BLaER1 treated with 17β-estradiol and CSF1 and Interleukin-3, amounts not matched to agents 10 nM and 100 nM (cell line): Measurements from ENCODE around the gene ZNRF1.

Experiments used
- H3K27ac ChIP-seq, 11 experiments: shearing (Covaris generic); formaldehyde crosslinking; 2 replicates each; pipeline ENCODE4 v1.8.1; 2022
- H3K27me3 ChIP-seq, 11 experiments: shearing (Covaris generic); formaldehyde crosslinking; 2 replicates each; pipeline ENCODE4 v1.8.1; 2022
- H3K36me3 ChIP-seq, 11 experiments: shearing (Covaris generic); formaldehyde crosslinking; 2 replicates each; pipeline ENCODE4 v1.8.1; 2022
- H3K4me1 ChIP-seq, 10 experiments: shearing (Covaris generic); formaldehyde crosslinking; 2 replicates each; pipeline ENCODE4 v1.8.1; 2022
- H3K4me2 ChIP-seq, 11 experiments: shearing (Covaris generic); formaldehyde crosslinking; 2 replicates each; pipeline ENCODE4 v1.8.1; 2022
- H3K4me3 ChIP-seq, 10 experiments: shearing (Covaris generic); formaldehyde crosslinking; 2 replicates each; pipeline ENCODE4 v1.8.1; 2022
- H3K9ac ChIP-seq, 11 experiments: shearing (Covaris generic); formaldehyde crosslinking; 2 replicates each; pipeline ENCODE4 v1.8.1; 2022
- H3K9me3 ChIP-seq, 11 experiments: shearing (Covaris generic); formaldehyde crosslinking; replicated peaks in 1 of 11; 2 replicates each; pipeline ENCODE4 v1.8.1; 2022
- H4K20me1 ChIP-seq, 11 experiments: shearing (Covaris generic); formaldehyde crosslinking; 2 replicates each; pipeline ENCODE4 v1.8.1; 2022
- Cebpa-rat ChIP-seq, 11 experiments: shearing (Covaris generic); IDR thresholded peaks; 2 replicates each; pipeline ENCODE4 v1.8.1; 2022

The ZNRF1 gene

DNA sequence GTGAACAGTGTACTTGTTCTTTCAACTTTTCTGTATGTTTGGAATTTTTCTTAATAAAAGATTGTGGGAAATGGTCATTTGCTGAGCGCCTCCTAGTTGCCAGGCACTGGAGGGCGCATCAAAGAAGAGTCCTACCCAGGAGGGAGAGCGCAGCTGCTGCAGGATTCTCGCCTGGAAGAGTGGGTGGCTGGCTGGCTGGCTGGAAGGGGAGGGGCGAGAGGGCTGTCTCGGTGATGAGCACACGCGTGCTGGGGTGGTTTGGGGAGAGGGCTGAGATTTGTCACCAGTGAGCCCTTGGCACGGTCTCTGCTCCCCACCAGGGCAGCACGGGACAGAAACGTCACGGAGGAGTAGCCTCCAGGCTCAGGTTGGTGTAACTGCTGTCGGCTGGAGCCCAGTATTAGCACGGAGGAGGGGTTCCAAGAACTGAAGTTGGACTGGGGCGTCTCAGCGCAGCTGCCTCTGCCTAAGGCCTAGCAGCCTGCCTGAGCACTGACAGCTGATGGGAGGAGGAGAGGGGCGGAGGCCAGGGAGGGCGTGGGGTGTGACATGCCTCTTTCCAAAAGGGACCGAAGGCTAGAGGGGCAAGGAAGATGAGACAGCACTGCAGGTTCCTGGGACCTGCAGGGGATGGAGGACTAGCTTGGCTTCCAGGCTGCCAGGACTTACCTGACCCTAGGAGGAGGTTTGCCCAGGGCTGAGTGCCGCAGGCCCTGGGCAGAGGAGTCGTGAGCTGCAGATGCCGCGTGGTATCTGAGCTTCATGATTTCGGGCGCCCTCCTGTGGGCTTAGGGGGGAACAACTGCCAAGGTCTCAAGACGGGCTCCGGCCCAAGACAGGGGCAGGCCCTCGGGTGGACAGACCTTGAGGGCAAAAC lies 112.1 kb downstream of the ZNRF1 start:
- Histone ChIP-seq H3K36me3 (peaks cover 0 to 12% (median 7%) of the 10 kb centered on the region in 11 experiments; a peak in 7 of 22 replicates), H3K4me3 (peak overlapping the region; percentile 1 to 62 (median 54); a peak in 19 of 20 replicates), H4K20me1 (peaks cover 0 to 30% (median 14%) of the 10 kb centered on the region in 11 experiments; a peak in 7 of 22 replicates), H3K27ac (peak overlapping the region in 9 of 11 experiments; percentile 90 to 99 (median 96); a peak in 19 of 22 replicates), H3K4me1 (peaks cover 76 to 89% (median 80%) of the 10 kb centered on the region in 10 experiments), H3K27me3 (peaks cover 0 to 19% (median 0%) of the 10 kb centered on the region in 11 experiments; a peak in 6 of 22 replicates), H3K9ac (peak overlapping the region in 10 of 11 experiments; percentile 66 to 91 (median 86); a peak in 20 of 22 replicates), H3K4me2 (peak overlapping the region; percentile 93 to 99 (median 96)), H3K9me3 (peaks cover 0 to 6% (median 0%) of the 10 kb centered on the region in 11 experiments; a peak in 1 of 22 replicates)
- TF ChIP-seq Cebpa-rat (IDR thresholded peaks at IDR 0.05) = no peak

- H3K36me3 ChIP-seq = peaks cover 0 to 6% (median 3%) of the 10 kb centered on the region in 11 experiments; a peak in 7 of 22 replicates
- peak overlapping the region; percentile 93 to 99 (median 96) for H3K4me2 ChIP-seq
- H3K9ac ChIP-seq = peak overlapping the region; percentile 42 to 91 (median 85); a peak in 21 of 22 replicates
- TF ChIP-seq Cebpa-rat (IDR thresholded peaks at IDR 0.05) = no peak
- H3K4me1 ChIP-seq = peaks cover 70 to 83% (median 77%) of the 10 kb centered on the region in 10 experiments
- peaks cover 0 to 19% (median 0%) of the 10 kb centered on the region in 11 experiments; a peak in 6 of 22 replicates for H3K27me3 ChIP-seq
- peaks cover 0 to 7% (median 0%) of the 10 kb centered on the region in 11 experiments; a peak in 5 of 22 replicates for H3K9me3 ChIP-seq
- H3K4me3 ChIP-seq = peak overlapping the region in 3 of 10 experiments; percentile 26 to 53 (median 32); a peak in 4 of 20 replicates
- peak overlapping the region in 10 of 11 experiments; percentile 30 to 99 (median 96); a peak in 18 of 22 replicates for H3K27ac ChIP-seq
- peaks cover 0 to 30% (median 14%) of the 10 kb centered on the region in 11 experiments; a peak in 7 of 22 replicates for H4K20me1 ChIP-seq
These were observed 112.7 kb downstream of the ZNRF1 start for GRCh38 chr16:75111514-75111940.

GRCh38 chr16:75111961-75112733 lies 113.3 kb downstream of the ZNRF1 start:
- Histone ChIP-seq H3K4me1 (peaks cover 63 to 77% (median 71%) of the 10 kb centered on the region in 10 experiments), H3K4me2 (peak overlapping the region; percentile 93 to 99 (median 96)), H3K9ac (peak overlapping the region; percentile 42 to 91 (median 85); a peak in 19 of 22 replicates), H3K27me3 (peaks cover 0 to 19% (median 0%) of the 10 kb centered on the region in 11 experiments; a peak in 6 of 22 replicates), H3K36me3 (no peaks in the 10 kb centered on the region; a peak in 1 of 22 replicates), H3K9me3 (peaks cover 0 to 13% (median 0%) of the 10 kb centered on the region in 11 experiments; a peak in 5 of 22 replicates), H4K20me1 (peaks cover 0 to 30% (median 14%) of the 10 kb centered on the region in 11 experiments; a peak in 7 of 22 replicates), H3K27ac (peak overlapping the region in 10 of 11 experiments; percentile 30 to 99 (median 96); a peak in 18 of 22 replicates), H3K4me3 (peak overlapping the region in 6 of 10 experiments; percentile 25 to 32 (median 27); a peak in 10 of 20 replicates)
- TF ChIP-seq Cebpa-rat (IDR thresholded peaks at IDR 0.05) = no peak

- peak overlapping the region; percentile 93 to 99 (median 96) for H3K4me2 ChIP-seq
- peak overlapping the region in 3 of 10 experiments; percentile 26 to 27 (median 27); a peak in 3 of 20 replicates for H3K4me3 ChIP-seq
- H3K27ac ChIP-seq = peak overlapping the region in 7 of 11 experiments; percentile 40 to 99 (median 96); a peak in 12 of 22 replicates
- peaks cover 0 to 19% (median 0%) of the 10 kb centered on the region in 11 experiments; a peak in 6 of 22 replicates for H3K27me3 ChIP-seq
- peak overlapping the region in 8 of 11 experiments; percentile 42 to 91 (median 86); a peak in 18 of 22 replicates for H3K9ac ChIP-seq
- H4K20me1 ChIP-seq = peaks cover 0 to 30% (median 14%) of the 10 kb centered on the region in 11 experiments; a peak in 7 of 22 replicates
- peaks cover 56 to 69% (median 64%) of the 10 kb centered on the region in 10 experiments for H3K4me1 ChIP-seq
- H3K9me3 ChIP-seq = peaks cover 0 to 14% (median 0%) of the 10 kb centered on the region in 11 experiments; a peak in 5 of 22 replicates
- no peak for TF ChIP-seq Cebpa-rat (IDR thresholded peaks at IDR 0.05)
- no peaks in the 10 kb centered on the region for H3K36me3 ChIP-seq
These were observed 114.1 kb downstream of the ZNRF1 start for GRCh38 chr16:75112734-75113491.

GRCh38 chr16:75113541-75114121 lies 114.8 kb downstream of the ZNRF1 start:
- Histone ChIP-seq H3K4me2 (peak overlapping the region in 8 of 11 experiments; percentile 93 to 99 (median 96); a peak in 11 of 22 replicates), H3K9me3 (peaks cover 0 to 14% (median 0%) of the 10 kb centered on the region in 11 experiments; a peak in 5 of 22 replicates), H3K9ac (peak overlapping the region in 2 of 11 experiments; percentile 91; a peak in 4 of 22 replicates), H3K27me3 (peaks cover 0 to 19% (median 0%) of the 10 kb centered on the region in 11 experiments; a peak in 6 of 22 replicates), H3K4me3 (no peak overlapping the region), H3K4me1 (peaks cover 49 to 62% (median 56%) of the 10 kb centered on the region in 10 experiments), H3K27ac (peak overlapping the region in 1 of 11 experiments; percentile 98; a peak in 2 of 22 replicates), H3K36me3 (no peaks in the 10 kb centered on the region), H4K20me1 (peaks cover 0 to 30% (median 14%) of the 10 kb centered on the region in 11 experiments; a peak in 7 of 22 replicates)
- no peak for TF ChIP-seq Cebpa-rat (IDR thresholded peaks at IDR 0.05)

DNA sequence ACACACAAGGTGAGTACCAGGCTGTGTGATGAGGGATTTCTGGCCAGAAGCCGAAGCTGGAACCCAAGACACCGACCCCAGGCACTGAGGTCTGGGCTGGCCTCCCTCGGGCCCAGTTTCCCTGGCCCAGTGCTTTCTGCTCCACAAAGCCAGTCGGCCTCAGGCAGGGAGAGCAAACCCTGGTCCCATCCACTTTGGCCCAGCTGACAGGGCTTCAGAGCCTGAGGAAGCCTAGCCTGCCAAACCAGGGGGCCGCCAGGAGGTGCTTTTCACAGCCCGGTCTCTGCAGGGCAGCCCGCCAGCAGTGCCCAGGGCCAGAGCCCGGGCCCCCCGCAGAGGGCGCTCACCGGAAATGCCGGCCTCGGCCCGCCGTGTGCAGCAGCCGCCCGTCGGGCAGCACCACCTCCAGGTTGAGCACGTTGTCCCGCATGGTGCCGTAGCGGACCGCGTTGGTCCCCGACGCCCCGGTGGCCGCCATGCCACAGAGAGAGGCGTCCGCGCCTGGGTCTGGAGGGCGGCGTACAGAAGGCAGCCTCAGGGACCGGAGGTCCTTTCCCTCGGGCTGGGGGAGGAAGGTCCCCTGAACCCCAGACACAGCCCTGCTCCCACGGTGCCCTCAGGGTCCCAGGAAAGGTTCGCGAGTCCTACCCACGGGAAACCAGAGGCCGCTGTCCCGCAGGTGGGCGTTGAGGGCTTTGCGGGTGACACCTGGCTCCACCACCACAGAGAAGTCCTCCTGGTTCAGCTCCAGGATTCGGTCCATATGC lies 115.5 kb downstream of the ZNRF1 start:
- Histone ChIP-seq H3K4me1 (peaks cover 41 to 55% (median 49%) of the 10 kb centered on the region in 10 experiments), H4K20me1 (peaks cover 0 to 30% (median 14%) of the 10 kb centered on the region in 11 experiments; a peak in 7 of 22 replicates), H3K4me3 (no peak overlapping the region), H3K4me2 (no peak overlapping the region), H3K27ac (peak overlapping the region in 1 of 11 experiments; percentile 98; a peak in 1 of 22 replicates), H3K9me3 (peaks cover 0 to 14% (median 0%) of the 10 kb centered on the region in 11 experiments; a peak in 5 of 22 replicates), H3K9ac (no peak overlapping the region), H3K36me3 (no peaks in the 10 kb centered on the region), H3K27me3 (peaks cover 0 to 19% (median 0%) of the 10 kb centered on the region in 11 experiments; a peak in 6 of 22 replicates)
- no peak for TF ChIP-seq Cebpa-rat (IDR thresholded peaks at IDR 0.05)
